GM19351 (cell line): Measurements from ENCODE around the gene TMEM271.

Experiments
- ATAC-seq: cut with Tn5 transposase; IDR thresholded peaks from one replicate; pipeline ENCODE4 v1.9.1; 2021; ENCODE audit warnings: mild to moderate bottlenecking, moderate library complexity; ENCODE audit not compliant: unreplicated experiment

TMEM271 gene

GRCh38 chr4:535181-535923 is 40.7 kb downstream of the TMEM271 start:
- ATAC-seq, result no peak

DNA sequence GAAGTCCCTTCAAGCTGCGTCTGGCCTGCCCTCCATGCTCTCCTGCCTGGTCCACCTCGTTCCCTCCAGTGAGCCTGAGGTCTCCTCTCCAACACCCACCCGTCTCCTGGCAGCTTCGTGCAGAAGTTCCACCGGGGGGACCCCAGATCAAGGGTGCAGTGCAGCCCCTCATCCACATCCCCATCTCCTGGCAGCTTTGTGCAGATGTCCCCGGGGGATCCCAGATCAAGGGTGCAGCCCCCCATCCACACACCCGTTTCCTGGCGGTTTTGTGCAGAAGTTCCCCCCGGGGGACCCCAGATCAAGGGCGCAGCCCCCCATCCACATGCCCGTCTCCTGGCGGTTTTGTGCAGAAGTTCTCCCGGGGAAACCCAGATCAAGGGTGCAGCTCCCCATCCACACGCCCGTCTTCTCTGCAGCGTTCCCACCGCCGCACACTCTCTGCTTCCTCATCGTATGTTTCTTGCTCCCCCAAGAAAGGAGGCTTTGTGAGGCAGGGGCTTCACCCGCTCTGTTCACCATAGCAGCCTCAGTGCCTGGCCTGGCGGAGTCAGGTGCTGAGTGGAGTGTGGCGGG is 41.4 kb downstream of the TMEM271 start:
- ATAC-seq, result no peak

DNA sequence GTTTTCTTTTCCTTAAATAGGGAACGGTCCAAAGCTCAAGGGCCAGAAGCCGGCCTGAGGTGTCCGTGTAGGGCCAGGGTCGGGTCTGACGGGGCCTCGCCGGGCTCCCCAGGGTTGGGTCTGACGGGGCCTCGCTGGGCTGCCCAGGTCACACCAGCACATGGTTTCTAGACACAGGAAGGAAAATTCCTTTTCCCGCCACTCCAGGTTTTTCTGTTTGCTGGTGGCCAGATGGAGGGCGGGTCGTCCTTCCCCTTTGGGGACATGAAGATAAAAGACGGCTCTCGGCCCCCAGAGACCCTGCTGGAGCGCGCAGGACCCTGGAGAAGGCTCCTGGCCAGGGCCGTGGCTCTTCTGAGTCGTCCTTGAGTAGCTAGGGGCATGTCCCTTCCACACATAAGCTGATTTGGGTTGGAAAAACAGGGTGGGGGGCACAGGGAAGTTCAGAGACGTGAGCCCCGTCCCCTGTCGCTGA is 42.0 kb downstream of the TMEM271 start:
- ATAC-seq, result no peak

DNA sequence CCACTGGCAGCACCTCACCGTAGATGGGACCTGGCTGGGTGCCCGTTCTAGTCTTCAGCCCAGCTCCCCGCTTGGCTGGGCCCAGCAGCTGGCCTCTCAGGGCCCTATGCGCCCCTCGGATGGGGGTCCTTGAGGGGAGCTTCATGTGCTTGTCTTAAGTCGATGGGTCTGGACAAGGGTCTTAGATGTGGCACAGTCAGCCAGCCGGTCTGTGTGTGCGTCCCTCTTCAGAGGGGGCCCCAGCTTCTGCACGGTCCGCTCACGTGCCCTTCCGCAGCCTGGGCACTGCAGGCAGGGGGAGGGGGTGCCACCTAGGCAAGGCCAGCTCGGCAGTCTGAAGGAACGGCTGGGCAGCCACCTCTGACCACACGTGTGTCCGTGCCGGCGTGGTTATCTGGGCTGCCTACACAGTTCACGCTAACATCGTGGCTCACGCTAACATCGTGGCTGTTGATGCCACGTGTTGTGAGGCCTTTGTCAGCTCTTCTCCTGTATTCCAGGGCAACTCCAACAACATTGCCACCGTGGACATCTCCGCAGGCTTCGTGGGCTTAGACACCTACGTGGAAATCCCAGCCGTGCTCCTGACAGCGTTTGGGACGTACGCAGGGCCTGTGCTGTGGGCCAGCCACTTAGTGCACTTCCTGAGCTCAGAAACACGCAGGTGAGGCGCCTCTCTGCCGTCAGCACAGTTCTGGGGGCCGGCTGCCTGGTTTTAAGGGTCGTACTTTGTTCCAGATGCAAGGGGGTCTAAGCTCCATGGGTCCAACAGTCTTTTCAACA is 42.6 kb downstream of the TMEM271 start:
- no peak for ATAC-seq

DNA sequence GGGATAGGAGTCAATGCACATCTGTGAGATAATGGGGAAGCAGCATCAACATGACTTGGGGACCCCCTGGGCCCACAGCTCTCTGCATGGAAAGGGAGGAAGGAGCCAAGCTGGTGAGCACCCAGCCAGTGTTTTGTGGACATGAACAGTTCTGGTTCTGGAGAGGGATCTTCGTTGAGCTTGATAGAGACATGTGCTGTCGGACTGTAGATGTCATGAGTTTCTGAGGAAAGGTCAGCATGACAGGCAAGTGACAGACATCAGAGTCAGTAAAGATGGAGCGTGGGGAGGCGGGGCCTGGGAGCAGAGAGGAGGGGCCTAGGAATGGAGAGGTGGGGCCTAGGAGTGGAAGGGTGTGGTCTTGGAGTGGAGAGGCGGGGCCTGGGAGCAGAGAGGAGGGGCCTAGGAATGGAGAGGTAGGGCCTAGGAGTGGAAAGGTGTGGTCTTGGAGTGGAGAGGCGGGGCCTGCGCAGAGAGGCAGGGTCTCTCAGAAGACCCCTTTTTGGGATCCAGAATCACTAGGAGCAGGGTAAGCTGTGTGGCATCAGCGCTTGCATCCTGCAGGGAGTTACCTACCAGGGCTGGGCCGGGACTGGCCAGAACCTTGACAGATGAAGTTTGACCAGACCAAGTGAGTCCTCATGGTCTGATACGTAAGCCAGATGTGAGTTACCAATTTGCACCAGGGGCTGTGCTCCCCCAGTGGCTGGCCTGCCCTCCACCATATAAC is 43.3 kb downstream of the TMEM271 start:
- ATAC-seq, result no peak

DNA sequence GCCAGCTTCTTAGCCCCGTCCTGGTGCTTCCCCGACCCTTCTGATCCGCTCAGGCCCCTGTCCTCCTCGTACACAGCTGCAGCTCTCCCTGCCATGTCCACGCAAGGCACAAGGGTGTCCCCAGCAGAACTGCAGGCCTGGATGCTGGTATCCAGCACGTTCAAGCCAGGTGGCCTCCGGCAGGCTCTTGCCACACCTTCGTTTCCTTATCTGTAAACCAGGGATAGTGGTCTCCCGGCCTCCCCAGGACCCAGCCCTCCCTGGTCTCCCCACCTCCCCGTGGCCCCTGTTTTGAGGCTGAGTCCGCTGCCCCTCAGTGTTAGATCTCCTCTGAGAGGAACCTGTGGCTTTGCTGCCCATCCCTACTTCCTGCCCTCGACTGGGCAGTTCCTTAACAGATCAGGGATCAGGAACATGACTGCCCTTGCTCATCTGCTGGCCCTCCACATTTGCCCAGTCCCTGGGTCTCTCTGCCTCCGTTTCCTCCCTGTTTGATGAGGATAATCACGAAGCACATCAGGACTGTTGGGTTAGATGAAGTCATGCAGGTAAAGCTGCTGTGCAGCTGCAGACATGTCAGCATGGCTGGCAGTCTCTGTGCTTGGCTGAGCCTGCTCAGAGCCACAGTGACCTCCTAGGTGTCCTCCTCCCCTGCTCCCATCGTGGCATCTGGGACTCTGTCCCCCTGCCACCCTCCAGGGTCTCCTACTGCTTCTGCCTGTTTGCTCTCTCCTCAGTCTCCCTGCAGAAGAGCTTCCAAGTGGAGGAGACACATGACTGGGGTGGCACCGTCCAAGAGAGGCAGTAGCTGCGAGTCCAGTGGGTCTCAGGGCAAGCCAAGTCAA is 44.2 kb downstream of the TMEM271 start:
- ATAC-seq, result no peak

- no peak for ATAC-seq
Observed at GRCh38 chr4:531076-531475, 45.0 kb downstream of the TMEM271 start.

GRCh38 chr4:530017-530781 is 45.9 kb downstream of the TMEM271 start:
- no peak for ATAC-seq

DNA sequence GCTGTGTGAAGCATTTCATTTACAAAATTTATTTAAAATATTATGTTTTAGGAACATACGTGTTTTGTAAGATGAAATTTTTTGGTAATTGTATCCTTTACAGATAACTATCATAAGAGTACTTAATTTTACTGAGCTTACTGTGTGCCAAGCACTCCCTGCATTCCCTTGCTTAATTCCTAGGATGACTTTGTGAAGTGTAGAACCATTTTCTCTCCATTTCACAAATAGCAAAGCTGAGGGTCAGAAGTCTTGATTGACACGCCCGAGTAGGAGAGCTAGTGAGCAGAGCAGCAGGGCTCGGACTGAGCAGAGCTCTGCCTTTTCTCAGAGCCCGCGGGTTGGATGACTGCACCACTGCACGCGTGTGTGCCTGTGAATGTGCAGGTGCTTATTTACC is 46.5 kb downstream of the TMEM271 start:
- ATAC-seq, result no peak

DNA sequence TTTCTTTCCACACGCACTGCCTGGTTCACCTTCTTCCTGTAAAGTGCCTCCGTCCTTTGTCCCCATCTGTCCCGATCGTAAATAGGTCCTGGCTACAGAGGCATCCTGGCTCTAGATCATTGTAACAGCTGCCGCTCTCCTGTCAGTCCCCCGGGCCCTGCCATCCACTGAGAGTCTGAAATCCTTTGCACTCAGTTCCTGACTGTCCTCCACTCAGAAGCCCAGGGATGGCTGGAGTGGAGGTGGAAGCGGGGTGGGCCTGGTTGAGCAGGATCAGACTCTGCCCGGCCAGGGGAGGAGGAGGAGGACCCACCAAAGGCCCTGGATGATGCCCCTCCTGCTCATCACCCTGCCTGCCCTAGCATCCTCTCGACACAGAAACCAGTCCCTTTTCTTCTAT is 47.3 kb downstream of the TMEM271 start:
- ATAC-seq, result no peak

GRCh38 chr4:528296-528695 is 47.8 kb downstream of the TMEM271 start:
- no peak for ATAC-seq

GRCh38 chr4:526971-527460 is 49.1 kb downstream of the TMEM271 start:
- no peak for ATAC-seq

DNA sequence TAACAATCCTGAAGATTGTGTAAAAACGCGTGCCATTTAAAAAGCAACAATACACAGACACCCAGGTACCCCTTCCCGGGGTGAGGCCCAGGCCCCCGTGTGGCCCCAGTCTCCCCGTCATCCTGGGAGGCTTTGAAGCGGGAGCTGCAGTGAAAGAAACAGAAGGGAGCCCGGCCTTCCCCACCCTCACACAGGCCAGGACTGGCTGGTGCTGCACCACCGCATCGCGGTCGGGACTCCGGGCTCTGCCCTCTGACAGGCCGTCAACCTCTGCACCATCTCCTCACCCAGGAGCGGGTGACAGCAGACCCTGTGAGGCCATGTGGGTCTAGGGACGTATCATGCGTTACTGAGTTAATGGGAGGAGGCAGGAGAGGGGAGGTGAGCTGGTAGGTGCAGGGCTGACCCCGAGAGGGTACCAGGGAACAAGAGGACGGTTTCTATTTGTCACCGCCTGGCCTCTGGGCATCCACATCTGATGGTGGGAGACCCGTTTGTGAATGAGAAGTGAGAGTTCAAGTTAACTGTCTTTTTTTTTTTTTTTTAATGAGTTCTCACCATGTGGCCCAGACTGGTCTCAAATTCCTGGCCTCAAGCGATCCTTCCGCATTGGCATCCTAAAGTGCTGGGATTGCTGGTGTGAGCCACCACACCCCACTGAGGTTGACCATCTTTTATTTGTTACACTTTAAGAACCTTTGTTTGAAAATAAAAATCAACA is 49.7 kb downstream of the TMEM271 start:
- ATAC-seq, result no peak

DNA sequence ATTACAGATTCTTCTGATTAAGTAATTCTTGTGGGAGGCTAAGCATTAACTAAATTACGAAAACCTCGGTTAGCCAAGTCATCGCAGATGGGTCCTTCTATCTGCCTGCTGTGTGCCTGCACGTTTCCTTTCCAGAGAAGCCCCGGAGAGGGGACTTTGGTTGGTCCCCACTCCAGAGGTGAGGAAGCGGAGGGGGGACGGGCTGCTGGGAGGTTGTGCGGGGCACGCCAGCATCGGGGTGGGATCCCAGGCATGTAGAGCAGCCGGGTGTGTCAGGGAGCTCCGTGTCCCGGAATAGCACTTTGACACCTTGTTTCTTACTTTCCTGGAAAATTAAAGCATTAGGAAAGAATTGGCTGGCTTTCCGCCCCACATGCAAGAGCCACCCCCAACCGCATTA is 50.4 kb downstream of the TMEM271 start:
- no peak for ATAC-seq

DNA sequence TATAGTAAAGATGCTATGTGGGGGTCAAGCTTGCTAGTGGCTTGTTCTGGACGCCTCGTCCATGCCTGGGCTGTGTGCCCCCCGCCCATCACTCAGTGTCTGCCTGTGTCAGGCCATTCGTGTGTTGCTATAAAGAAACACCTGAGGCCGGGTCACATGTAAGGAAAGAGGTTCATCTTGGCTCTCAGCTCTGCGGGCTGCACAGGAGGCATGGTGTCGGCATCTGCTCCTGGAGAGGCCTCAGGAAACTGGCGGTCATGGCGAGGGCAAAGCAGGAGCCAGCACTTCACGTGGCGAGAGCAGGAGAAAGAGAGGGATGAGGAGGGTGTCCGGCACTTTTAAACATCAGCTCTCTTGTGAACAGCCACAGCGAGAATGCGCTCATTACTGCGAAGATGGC is 51.9 kb downstream of the TMEM271 start:
- ATAC-seq, result no peak
